HG02571 (cell line): Measurements from ENCODE around the gene MMP7.
"Not testable (repeated sequence)": the region's sequence is repeated elsewhere in the genome, so short reads cannot be mapped to it uniquely, and the experiment has no call there.

ENCODE experiments used
- ATAC-seq: cut with Tn5 transposase; IDR thresholded peaks from one replicate; pipeline ENCODE4 v1.9.1; 2021; ENCODE audit warnings: mild to moderate bottlenecking, moderate library complexity; ENCODE audit not compliant: unreplicated experiment

Gene MMP7

DNA sequence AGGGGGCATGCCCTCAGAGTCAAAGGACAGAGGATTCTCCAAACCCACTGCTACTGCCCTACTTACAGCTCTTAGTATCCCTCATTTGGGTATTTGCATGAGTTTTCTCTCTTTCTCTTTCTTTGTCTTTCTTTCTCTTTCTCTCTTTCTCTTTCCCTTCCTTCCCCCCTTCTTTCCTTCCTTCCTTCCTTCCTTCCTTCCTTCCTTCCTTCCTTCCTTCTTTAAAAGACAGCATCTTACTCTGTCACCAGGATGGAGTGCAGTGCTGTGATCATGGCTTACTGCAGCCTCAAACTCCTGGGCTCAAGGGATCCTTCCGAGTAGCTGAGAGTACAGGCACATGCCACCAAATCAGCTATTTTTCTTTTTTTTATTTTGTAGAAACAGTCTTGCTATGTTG is 14.0 kb upstream of the MMP7 start:
- ATAC-seq = no peak

DNA sequence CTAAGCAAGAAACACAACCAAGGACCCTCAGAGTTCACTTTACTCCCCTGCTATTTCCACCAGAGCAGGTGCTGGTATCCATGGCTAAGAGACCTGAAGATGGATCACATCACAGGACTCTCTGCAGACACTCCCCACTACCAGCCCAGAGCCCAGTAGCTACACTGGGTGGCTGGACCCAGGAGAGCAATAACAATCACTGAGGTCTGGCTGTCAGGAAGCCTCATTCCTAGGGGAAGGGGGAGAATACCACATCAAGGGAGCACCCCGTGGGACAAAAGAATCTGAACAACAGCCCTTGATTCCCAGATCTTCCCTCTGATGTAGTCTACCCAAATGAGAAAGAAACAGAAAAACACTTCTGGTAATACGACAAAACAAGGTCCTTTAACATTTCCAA is 9.0 kb upstream of the MMP7 start:
- no peak for ATAC-seq

- no peak for ATAC-seq
Measured at GRCh38 chr11:102538932-102539331, 8.4 kb upstream of the MMP7 start.

DNA sequence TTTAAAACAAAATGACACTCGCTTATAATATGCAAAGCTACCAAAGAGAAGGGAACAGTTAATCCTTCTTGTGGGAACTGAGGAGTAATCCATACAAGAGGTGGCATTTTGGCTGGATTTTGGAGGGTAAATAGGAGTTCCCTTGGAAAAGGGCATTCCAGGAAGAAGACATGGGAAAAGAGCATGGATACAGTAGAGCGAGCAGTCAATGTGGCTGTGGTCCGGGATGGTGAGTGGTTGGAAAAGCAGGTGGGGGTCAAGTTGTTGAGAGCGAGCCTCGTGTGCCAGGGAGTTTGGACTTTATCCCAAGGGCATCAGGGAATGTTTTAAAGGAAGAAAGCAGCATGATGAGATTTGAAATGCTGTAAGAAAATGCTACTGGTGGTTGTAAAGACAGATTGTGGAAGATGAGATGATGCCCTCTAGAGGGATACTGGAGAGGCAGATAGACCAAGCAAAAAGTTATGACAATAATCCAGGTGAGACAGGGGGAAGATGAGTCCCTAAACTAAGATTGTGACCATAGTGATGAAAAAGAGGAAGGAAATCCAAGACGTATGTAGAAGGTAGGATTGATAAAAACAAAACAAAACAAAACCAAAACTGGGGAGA is 3.8 kb upstream of the MMP7 start:
- no peak for ATAC-seq

GRCh38 chr11:102528618-102529017 is 1.9 kb downstream of the MMP7 start:
- no peak for ATAC-seq

GRCh38 chr11:102527684-102528083 is 2.9 kb downstream of the MMP7 start:
- no peak for ATAC-seq

DNA sequence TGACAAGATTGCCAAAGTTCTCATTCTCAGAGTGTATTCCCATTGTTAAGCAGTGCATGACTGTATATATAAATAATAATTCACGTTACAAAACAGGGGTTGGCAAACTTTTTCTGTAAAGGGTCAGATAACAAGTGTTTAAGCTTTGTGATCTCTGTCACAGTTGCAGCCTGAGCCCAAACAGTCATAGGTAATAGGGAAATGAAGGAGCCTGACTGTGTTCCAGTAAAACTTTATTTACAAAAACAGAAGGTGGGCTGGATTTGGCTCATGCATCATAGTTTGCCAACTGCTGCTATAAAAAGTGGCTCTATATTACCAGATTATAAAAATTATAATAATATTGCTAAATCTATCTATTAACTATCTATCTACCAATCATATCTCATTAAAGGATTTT is 3.5 kb downstream of the MMP7 start:
- no peak for ATAC-seq

- ATAC-seq = no peak
Measured at GRCh38 chr11:102523887-102524286, 6.7 kb downstream of the MMP7 start.

DNA sequence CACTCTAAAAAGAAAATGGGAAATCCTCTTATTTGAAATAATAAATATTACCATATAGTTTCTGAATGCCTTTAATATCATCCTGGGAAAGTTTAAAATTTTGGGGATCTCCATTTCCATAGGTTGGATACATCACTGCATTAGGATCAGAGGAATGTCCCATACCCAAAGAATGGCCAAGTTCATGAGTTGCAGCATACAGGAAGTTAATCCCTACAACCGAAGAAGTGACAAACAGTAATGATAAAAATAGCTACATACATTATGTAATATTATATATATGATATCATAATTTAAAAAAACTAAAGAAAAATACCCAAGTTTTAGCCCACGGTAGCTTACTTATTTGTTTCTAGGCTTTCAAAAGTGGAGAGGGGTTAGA is 7.4 kb downstream of the MMP7 start:
- no peak for ATAC-seq

DNA sequence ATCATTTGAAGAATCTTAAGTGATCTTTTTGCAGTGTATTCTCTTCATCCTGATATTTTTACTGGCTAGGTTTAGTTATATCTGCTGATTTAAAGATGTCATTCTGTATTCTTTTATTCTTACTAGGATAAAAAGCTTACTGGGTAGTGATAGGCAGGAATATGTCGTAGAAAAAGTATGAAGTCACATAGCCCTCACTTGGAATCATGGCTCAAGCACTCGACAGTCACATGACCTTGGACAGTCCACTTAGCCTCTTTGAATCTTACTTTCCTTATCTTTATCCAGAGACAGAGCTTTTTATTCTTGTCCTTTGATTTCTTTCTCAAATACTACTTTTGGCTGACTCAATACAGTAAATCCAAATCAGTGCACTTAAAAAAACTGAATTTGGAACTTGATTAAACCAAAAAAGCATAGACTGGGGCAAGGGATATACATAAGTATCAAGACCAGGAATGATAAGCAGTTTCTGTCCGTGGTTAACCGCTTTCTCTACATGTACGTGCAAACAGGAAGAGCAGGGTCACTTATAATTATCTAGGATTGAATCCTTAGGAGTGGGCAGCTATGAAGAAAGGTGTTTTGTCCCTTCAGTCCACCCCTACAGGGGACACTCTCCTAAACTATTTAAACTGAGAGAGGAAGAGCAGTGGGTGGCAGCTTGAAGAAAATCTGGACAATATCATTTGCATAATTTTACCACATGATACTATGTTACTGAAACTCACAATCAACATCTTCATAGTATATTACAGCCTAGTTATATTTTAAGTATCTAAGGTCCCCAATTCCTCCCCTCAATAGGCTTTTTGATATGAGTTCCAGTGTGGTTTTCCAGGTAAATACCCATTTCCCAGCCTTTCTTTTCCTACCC is 8.0 kb downstream of the MMP7 start:
- no peak for ATAC-seq

- no peak for ATAC-seq
Measured at GRCh38 chr11:102521121-102521520, 9.4 kb downstream of the MMP7 start.

DNA sequence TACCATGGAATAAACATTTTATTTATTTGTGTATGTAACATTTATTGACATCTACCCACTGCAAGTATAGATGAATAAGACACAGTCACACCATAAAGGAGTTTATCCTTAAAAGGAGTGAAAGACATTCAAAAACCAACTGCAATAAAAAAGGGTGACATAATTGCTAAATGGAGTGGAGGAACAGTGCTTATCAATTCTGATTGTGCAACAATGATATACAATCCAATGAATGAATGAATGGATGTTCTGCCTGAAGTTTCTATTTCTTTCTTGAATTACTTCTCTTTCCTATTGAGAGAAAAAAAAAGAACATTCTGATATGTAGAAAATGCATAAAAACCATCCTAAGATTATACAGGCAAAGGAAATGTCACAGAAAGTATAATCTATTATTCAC is 10.0 kb downstream of the MMP7 start:
- ATAC-seq = no peak

- ATAC-seq = no peak
Measured at GRCh38 chr11:102518296-102519094, 12.1 kb downstream of the MMP7 start.

- ATAC-seq = no peak
Measured at GRCh38 chr11:102517670-102518069, 12.9 kb downstream of the MMP7 start.

- ATAC-seq = no peak
Measured at GRCh38 chr11:102516179-102516578, 14.4 kb downstream of the MMP7 start.

- no peak for ATAC-seq
Measured at GRCh38 chr11:102513869-102514268, 16.7 kb downstream of the MMP7 start.

- no peak for ATAC-seq
Measured at GRCh38 chr11:102510439-102511135, 20.0 kb downstream of the MMP7 start.

- not testable (repeated sequence) for ATAC-seq
Measured at GRCh38 chr11:102502831-102503230, 27.7 kb downstream of the MMP7 start.

GRCh38 chr11:102500829-102501228 is 29.7 kb downstream of the MMP7 start:
- ATAC-seq = no peak

DNA sequence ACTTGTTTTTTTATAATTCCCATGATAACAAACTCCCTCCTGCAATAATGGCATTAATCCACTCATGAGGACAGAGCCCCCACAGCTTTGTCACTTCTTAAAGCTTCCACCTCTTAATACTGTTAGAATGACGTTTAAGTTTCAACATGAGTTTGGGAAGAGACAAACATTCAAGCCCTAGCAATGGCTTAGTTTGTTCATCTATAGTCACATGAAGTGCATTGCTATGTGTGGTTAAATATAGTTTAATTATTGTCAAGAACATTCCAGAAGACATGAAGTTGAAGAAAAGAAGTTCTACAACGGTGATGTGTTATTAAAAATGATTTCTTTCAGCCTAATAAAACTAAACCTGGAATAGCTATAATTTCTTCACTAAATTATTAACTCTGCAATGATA is 30.6 kb downstream of the MMP7 start:
- no peak for ATAC-seq

DNA sequence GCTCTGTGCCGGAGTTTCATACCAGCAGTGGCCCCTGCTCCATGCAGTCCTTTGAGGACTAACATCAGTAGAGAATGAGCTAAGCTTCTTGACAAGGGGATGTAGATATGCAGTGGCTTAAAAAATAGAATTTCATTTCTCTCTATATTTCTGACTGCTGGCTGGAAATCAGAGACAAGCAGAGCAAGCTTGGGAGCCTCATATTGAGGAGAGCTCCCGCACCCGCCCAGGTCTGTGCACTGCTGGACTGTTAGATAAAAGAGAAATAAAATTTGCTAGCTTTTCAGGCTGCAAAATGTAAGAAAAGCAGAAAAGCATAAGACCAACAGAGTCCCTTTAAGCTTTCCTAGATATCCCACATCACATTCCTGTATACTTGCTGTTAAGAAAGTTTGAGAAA is 31.4 kb downstream of the MMP7 start:
- no peak for ATAC-seq
